Lower leg skin (tissue), 4 donors: ENCODE data around the gene LYST. TPM values are rescaled to one million over a fixed set of nuclear protein-coding genes. Genes with fewer than 3 reads are reported as not detected.
"Not testable (repeated sequence)": the region's sequence is repeated elsewhere in the genome, so short reads cannot be mapped to it uniquely, and the experiment has no call there.

Experiments
- DNase-seq, 2 donors: peaks; one replicate each; pipeline ENCODE4 v3.0.0-alpha.2; 2019; ENCODE audit warnings: low spot score in 2 of 2
- H3K4me3 ChIP-seq: fragments of 200-600 bp; sonication (generic); 2 replicates; pipeline ENCODE4 v1.5.1; 2017; ENCODE audit warnings: mild to moderate bottlenecking, low read depth; ENCODE audit not compliant: poor library complexity, severe bottlenecking
- CTCF ChIP-seq, 3 donors: fragments of 450-650 bp; IDR thresholded peaks; one replicate each; pipeline ENCODE4 v1.5.1; 2016; ENCODE audit warnings: antibody characterized with exemption in 3 of 3, mild to moderate bottlenecking in 3 of 3, moderate library complexity in 2 of 3
- POLR2A ChIP-seq, 2 donors: fragments of 450-650 bp; IDR thresholded peaks; one replicate each; pipeline ENCODE4 v1.6.1; 2016 to 2017; ENCODE audit warnings: antibody characterized with exemption in 2 of 2, mild to moderate bottlenecking in 1 of 2, moderate library complexity in 1 of 2
- WGBS, 2 donors: methylation state at CpG; one replicate each; pipeline ENCODE4 v1.1.5; 2018; 5-methylcytosine and 5-hydroxymethylcytosine counted together
- intact Hi-C: fragments of 100-400 bp; cut with DNase I; formaldehyde crosslinking; loops from one replicate; pipeline ENCODE4 v1.15.0; 2023; ENCODE audit warnings: low total_unique reads
- total RNA-seq, 4 donors: library from RNA; depleted of rRNA; stranded (reverse); fragments of >200 nt; gene quantifications; one replicate each; pipeline ENCODE4 v1.1.0, GENCODE V29; 2016

The LYST gene
- total RNA-seq, 4 donors from 2014 or later, result 38.5 to 43.9 (median 40.9) TPM

- intact Hi-C loops, result no loop called here
- DNase-seq, result no peak
- TF ChIP-seq POLR2A (IDR thresholded peaks at IDR 0.05) (no peak), CTCF (IDR thresholded peaks at IDR 0.05) (no peak)
- 90 to 92% methylated on average over 3 of the region's 3 CpGs for WGBS, 2 donors
- H3K4me3 ChIP-seq, result no peak overlapping the region
These were observed 12.4 kb downstream of the LYST start for GRCh38 chr1:235854347-235854746.

GRCh38 chr1:235853653-235854052 is 13.1 kb downstream of the LYST start:
- 87 to 89% methylated on average over 7 of the region's 7 CpGs for WGBS, 2 donors
- intact Hi-C loops, result no loop called here
- no peak overlapping the region for H3K4me3 ChIP-seq
- TF ChIP-seq POLR2A (IDR thresholded peaks at IDR 0.05), result no peak
- TF ChIP-seq CTCF (IDR thresholded peaks at IDR 0.05), result no peak
- no peak for DNase-seq

- 37 to 39% methylated on average over 3 of the region's 3 CpGs for WGBS, 2 donors
- no peak overlapping the region for H3K4me3 ChIP-seq
- no peak for TF ChIP-seq CTCF (IDR thresholded peaks at IDR 0.05)
- DNase-seq, result no peak
- intact Hi-C loops, result no loop called here
These were observed 13.8 kb downstream of the LYST start for GRCh38 chr1:235852887-235853286.

GRCh38 chr1:235851939-235852338 is 14.8 kb downstream of the LYST start:
- H3K4me3 ChIP-seq, result no peak overlapping the region
- DNase-seq, result no peak
- 85 to 87% methylated on average over 3 of the region's 3 CpGs for WGBS, 2 donors
- intact Hi-C loops, result no loop called here
- TF ChIP-seq POLR2A (IDR thresholded peaks at IDR 0.05) (no peak), CTCF (IDR thresholded peaks at IDR 0.05) (no peak)

DNA sequence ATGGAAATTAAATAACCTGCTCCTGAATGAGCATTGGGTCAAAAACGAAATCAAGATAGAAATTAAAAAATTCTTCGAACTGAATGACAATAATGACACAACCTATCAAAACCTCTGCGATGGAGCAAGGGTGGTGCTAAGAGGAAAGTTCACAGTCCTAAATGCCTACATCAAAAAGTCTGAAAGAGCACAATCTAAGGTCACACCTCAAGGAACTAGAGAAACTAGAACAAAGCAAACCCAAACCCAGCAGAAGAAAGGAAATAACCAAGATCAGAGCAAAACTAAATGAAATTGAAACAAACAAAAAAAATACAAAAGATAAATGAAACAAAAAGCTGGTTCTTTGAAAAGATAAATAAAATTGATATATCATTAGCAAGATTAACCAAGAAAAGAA is 18.5 kb downstream of the LYST start:
- H3K4me3 ChIP-seq, intact Hi-C loops, DNase-seq: not testable (repeated sequence)
- 87 to 90% methylated on average over 3 of the region's 3 CpGs for WGBS, 2 donors

GRCh38 chr1:235845656-235846107 is 21.0 kb downstream of the LYST start:
- intact Hi-C loops, DNase-seq, H3K4me3 ChIP-seq: not testable (repeated sequence)
- 62 to 89% methylated on average over 5 of the region's 5 CpGs for WGBS, 2 donors

DNA sequence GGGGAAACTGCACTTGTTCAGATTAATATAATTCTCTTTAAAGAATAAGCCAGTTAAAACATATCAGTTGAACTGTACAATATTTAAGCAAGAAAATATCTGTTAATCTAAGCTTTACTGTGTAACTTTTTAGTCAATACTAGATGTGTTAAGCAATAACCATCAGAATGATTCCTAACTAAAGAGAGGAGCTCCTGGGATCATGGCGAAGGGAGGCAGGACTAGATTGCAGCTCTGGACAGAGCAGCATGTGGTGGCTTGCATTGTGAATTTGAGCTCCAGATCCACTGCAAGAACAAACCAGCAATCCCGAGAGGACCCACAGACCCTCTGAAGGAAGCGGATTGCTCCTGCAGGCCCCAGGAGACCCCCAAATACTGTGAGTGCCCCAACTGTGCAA is 21.9 kb downstream of the LYST start:
- DNase-seq, result no peak
- 77 to 88% methylated on average over 3 of the region's 3 CpGs for WGBS, 2 donors
- no peak overlapping the region for H3K4me3 ChIP-seq
- intact Hi-C loops, result no loop called here
- TF ChIP-seq CTCF (IDR thresholded peaks at IDR 0.05) (no peak), POLR2A (IDR thresholded peaks at IDR 0.05) (no peak)
